Transverse colon (tissue), 4 donors: ENCODE measurements around the gene NRSN2.

Experiments used
- CTCF ChIP-seq, 5 experiments: fragments of 200-600 bp in 3 of 5; fragments of 450-650 bp in 2 of 5; sonication (generic) in 3 of 5; IDR thresholded peaks; 1 replicate in 2 of 5; 2 replicates in 3 of 5; pipeline ENCODE4 v1.5.1; 2016 to 2017; ENCODE audit warnings: antibody characterized with exemption in 5 of 5, inconsistent platforms in 3 of 5, mild to moderate bottlenecking in 2 of 5, moderate library complexity in 1 of 5
- EP300 ChIP-seq: sonication (generic); formaldehyde crosslinking; IDR thresholded peaks from one replicate; pipeline ENCODE4 v1.6.1; 2017; ENCODE audit warnings: antibody characterized with exemption, low read depth
- POLR2A ChIP-seq: fragments of 450-650 bp; IDR thresholded peaks from one replicate; pipeline ENCODE4 v1.6.1; 2016; ENCODE audit warnings: antibody characterized with exemption, mild to moderate bottlenecking, moderate library complexity
- POLR2AphosphoS5 ChIP-seq, 3 donors: sonication (generic); formaldehyde crosslinking; IDR thresholded peaks; one replicate each; pipeline ENCODE4 v1.6.1; 2016; ENCODE audit warnings: antibody characterized with exemption in 3 of 3

- TF ChIP-seq POLR2A (no peak), CTCF (IDR thresholded peaks at IDR 0.05) (no peak), POLR2AphosphoS5 (IDR thresholded peaks at IDR 0.05) (no peak), EP300 (no peak)
Observed at GRCh38 chr20:310645-311044, 36.3 kb upstream of the NRSN2 start.
